Activated CD8-positive, alpha-beta memory T cell treated with anti-CD3 and anti-CD28 coated beads for 1 hour (primary cell): ENCODE measurements around the gene C2CD2.

Source experiments
- DNase-seq, 2 donors: peaks; one replicate each; pipeline ENCODE4 v3.0.0-alpha.2; 2020; ENCODE audit warnings: low read depth in 1 of 2; ENCODE audit errors: extremely low read depth in 1 of 2

C2CD2 gene

GRCh38 chr21:41848958-41849580 lies 104.7 kb downstream of the C2CD2 start:
- DNase-seq: no peak

DNA sequence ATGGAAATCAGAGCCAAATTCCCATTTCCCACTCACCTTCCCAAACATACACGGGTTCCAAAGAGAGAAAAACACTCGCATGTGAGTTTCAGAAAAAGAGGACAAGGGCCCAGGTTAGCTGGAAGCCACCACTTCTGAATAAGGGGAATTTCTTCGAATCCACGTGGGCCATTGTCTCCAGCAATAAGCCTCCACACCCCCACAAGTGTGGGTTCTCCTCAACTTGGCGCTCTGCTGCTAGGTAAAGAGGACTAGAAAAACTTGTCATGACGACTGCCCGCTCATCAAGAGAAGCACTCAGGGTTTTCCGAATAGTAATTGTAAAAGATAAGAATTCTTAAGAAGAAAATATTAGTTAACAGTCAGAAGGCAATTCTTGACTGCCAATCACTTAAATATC lies 105.3 kb downstream of the C2CD2 start:
- DNase-seq: no peak

- DNase-seq: no peak
These were observed 106.6 kb downstream of the C2CD2 start for GRCh38 chr21:41847066-41847804.

GRCh38 chr21:41846536-41846935 lies 107.3 kb downstream of the C2CD2 start:
- no peak for DNase-seq

DNA sequence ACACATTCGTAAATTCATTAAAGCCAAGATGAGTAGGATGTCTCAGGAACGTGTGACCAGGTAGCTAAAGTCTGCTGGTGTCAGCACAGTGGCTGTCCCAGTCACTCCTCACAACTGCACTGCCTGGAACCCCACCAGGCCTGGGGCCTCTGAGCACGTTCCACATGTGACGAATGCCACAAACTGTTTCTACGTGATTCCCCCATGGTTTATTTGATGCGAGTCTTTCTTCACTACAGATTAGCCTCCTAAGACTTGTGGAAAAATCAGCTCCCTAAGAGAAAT lies 107.8 kb downstream of the C2CD2 start:
- no peak for DNase-seq

DNA sequence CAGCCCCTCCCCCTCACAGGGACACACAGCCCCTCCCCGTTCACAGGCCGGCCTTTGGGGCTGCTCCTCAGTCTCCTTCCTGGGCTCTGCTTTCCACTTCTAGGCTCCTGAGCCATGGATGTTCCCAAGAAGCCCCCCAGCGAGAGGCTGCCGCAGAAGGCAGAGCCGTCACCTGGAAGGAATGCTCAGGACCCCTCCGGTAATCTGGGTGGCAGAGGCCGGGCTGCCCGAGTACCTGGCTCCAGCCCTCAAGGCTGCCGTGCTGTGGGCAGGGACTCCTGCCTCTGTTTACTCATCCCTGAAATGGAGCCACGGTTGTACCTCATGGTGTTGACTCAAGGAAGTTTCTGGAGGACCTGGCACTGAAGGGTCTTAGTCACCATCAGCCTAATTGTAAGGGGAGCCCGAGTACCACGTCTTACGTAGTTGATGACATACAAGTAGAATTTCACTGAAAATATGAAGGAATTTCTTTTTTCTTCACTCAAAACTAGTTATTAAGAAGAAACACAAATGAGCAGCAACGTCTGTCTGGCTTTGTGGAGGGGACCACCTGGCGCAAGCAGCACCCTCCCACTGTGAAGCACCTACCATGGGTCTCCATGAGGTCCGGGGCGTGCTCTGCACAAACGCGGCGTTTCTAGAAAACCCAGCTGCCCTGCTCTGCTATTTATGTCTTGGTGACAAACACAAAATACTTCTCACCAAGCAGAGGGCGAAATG lies 108.3 kb downstream of the C2CD2 start:
- no peak for DNase-seq

DNA sequence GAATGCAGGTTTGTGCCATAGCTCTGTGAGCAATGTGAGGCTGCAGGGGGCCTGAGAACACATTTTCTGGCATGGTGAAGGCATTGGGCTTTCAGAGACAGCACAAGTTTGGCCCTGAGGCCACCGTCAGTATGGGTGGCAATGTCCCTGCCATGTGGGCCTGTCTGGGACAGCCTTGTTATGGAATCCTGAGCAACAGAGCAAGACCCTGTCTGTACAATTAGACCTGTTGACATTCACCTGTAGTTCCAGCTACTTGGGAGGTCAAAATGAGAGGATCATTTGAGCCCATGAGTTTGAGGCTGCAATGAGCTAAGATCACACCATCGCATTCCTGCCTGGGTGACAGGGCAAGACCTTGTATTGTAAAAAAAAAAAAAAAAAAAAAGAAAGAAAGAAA lies 110.2 kb downstream of the C2CD2 start:
- DNase-seq: no peak

DNA sequence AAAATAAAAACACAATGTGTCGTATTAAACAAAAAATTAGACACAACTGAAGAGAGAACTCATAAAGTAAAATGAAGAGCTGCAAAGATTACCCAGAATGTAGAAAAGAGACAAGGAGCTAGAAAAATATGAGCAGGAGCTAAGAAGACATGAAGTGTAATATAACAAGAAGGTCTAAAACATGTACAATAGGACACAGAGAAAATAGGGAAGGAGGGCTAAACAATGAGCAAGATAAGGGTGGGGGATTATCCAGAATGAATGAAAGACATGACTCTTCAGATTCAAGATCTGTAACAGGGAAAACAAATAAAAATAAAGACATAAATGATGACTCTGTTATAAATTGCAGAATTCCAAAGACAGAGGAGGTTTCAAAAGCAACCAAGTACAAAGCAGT lies 112.9 kb downstream of the C2CD2 start:
- DNase-seq: no peak

- DNase-seq: no peak
These were observed 114.3 kb downstream of the C2CD2 start for GRCh38 chr21:41839387-41840000.

DNA sequence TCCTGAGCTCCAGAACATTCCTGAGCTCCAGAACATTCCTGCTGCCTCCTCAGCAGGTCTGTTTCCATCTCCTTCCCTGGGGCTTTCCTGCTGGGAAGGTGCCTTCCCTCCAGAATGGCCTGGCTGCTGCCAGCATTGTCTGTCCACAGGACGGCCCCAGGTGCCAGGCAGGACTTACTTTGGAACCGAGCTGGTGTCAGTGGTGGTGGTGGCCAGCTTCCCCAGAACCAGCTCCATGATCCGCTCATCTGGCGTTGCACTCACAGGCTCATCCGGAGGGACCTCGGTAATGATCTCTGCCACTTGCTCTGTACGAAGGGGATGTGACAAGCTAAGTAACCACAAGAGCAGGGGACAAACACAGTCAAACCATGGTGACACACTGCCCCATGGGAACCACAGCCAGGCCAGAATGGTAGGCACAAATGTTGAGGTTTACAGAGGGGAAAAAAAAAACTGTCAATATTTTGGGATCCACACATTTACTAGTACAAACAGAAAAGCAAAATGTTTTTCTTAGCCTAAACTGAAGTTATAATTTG lies 116.0 kb downstream of the C2CD2 start:
- no peak for DNase-seq

- no peak for DNase-seq
These were observed 117.4 kb downstream of the C2CD2 start for GRCh38 chr21:41836166-41837015.

DNA sequence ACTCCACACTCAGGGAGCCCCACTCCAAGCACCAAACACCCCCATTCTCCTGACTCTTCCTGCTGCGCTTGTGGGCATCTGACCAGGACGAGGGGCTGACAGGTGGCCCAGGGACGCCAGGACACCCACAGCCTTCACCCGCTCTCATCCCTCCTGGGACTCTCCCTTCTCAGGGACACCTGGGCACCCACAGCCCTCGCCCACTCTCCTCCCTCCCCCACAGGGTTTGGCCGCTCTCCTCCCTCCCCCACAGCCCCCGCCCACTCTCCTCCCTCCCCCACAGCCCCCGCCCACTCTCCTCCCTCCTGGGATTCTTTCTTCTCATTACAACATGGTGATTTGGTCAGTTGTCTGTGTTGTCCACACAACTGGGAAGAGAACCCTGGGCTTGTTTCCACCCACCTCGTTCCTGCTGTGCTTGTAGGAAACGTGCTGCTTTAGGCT lies 118.1 kb downstream of the C2CD2 start:
- no peak for DNase-seq
